Hepatocyte (in vitro differentiated cells): ENCODE measurements around the gene PLCB4.

Source experiments
- EZH2phosphoT487 ChIP-seq: fragments of 200-600 bp; sonication (generic); IDR thresholded peaks from one replicate; pipeline ENCODE4 v1.6.1; 2018; ENCODE audit warnings: antibody characterized with exemption, mild to moderate bottlenecking, low read depth, moderate library complexity; ENCODE audit not compliant: unreplicated experiment, severe bottlenecking
- TF ChIP-seq, protein P1 (sequence below): fragments of 200-600 bp; sonication (generic); IDR thresholded peaks from 2 replicates; pipeline ENCODE4 v1.5.1; 2016; ENCODE audit warnings: antibody characterized with exemption, mild to moderate bottlenecking; ENCODE audit not compliant: poor library complexity

DNA sequence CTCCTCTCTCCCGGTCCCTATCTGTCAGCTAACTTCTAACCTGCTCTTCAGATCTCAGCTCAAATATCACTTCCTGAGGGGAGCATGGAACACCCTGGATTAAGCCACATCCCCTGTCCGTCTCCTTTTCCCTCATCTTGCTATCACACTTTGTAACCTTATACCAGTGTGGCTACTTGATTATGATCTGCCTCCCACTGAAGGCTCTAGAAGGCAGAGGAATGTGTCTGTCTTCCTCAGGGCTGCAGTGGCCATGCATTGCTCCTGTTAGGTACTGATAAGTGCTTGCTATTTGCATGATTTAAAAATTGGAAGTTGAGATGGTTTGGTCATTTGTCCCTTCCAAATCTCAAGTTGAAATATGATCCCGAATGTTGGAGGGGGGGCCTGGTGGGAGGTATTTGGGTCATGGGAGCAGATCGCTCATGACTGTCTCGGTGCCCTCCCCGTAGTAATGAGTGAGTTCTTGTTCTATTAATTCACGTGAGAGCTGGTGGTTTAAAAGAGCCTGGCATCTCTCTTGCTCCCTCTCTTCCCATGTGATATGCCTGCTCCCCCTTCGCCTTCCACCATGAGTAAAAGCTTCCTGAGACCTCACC lies 71.4 kb downstream of the PLCB4 start:
- TF ChIP-seq, protein P1, sequence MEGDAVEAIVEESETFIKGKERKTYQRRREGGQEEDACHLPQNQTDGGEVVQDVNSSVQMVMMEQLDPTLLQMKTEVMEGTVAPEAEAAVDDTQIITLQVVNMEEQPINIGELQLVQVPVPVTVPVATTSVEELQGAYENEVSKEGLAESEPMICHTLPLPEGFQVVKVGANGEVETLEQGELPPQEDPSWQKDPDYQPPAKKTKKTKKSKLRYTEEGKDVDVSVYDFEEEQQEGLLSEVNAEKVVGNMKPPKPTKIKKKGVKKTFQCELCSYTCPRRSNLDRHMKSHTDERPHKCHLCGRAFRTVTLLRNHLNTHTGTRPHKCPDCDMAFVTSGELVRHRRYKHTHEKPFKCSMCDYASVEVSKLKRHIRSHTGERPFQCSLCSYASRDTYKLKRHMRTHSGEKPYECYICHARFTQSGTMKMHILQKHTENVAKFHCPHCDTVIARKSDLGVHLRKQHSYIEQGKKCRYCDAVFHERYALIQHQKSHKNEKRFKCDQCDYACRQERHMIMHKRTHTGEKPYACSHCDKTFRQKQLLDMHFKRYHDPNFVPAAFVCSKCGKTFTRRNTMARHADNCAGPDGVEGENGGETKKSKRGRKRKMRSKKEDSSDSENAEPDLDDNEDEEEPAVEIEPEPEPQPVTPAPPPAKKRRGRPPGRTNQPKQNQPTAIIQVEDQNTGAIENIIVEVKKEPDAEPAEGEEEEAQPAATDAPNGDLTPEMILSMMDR: no peak
- TF ChIP-seq EZH2phosphoT487: no peak
